SKM-1 treated with dmso at 0.1 percent for 144 hours (cell line): ENCODE measurements around the gene ARID4B.
"Not testable (repeated sequence)": the region's sequence is repeated elsewhere in the genome, so short reads cannot be mapped to it uniquely, and the experiment has no call there.

Experiments used
- DNase-seq: peaks from one replicate; lab custom pipeline; 2025; ENCODE audit not compliant: unreplicated experiment; lab: John Stamatoyannopoulos, UW

ARID4B gene

DNA sequence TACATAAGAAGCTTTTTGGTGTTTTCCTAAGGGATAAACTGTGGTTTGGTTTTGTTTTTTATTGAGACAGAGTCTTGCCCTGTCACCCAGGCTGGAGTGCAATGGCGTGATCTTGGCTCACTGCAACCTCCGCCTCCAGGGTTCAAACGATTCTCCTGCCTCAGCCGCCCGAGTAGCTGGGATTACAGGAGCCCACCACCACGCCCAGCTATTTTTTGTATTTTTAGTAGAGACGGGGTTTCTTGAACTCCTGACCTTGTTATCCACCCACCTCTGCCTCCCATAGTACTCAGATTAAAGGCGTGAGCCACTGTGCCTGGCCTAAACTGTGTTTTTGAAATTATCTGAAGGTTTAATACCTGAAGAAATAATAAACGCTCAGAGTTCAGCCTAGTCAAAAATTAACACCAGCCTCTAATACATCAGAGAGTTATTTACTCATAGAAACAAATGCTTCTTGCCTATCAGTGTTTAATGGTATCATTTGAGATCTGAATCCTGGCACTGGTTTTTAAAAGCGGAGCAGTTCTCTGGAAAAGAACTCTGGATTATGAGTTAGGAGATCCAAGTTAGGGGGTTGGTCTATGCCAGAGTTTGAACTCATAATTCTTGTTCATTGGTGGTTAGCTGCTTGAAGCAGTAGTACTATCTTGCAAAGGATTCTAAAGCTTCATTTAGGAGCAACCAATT, 28.7 kb downstream of the ARID4B start:
- DNase-seq, result no peak

DNA sequence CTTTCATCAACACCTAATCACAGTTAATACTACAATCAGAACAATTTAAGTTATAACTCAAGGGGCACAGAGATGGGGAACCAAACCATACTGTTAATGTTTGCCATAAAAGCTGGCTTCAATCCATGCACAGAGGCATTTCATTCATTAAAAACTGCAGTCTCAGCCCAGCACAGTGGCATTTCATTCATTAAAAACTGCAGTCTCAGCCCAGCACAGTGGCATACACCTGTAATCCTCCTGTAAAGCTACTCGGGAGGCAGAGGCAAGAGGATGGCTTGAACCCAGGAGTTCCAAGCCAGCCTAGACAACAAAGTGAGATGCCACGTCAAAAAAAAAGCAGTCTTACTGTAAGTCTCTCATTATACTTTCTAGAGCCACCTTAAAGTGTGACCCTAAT, 29.2 kb downstream of the ARID4B start:
- DNase-seq, result no peak

DNA sequence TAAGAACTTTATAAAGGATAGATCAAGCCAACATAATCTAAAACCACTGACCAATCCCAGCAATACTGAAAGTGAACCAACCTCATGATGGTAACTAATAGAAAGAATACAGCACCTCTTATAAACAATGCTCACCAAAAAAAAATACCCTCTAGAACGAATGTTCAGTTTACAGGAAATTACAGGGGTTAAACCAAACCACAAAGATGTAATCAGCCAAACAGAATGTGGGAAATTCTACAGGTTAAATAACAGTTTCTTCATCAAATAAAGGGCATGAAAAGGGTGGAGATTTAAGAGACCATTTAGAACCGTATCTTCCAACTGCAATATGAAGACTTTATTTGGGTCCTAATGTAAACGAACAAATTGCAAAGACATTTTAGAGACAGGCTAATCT, 30.4 kb downstream of the ARID4B start:
- no peak for DNase-seq

DNA sequence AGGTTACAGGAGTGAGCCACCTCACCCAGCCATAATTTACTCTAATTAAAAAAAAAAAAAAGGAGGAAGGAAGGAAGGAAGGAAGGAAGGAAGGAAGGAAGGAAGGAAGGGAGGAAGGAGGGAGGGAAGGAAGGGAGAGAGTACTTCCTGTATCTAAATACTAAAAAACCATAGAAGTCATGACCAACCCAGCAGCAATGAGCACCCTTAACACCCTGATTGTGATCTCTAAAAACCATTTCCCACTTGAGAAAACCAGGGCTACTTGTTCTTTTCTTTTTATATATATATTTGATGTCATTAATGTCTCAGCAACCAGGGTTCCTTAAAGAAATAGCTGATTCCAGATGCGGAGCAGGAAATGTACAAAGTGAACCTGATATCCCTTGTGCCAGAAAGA, 31.2 kb downstream of the ARID4B start:
- DNase-seq, result no peak

DNA sequence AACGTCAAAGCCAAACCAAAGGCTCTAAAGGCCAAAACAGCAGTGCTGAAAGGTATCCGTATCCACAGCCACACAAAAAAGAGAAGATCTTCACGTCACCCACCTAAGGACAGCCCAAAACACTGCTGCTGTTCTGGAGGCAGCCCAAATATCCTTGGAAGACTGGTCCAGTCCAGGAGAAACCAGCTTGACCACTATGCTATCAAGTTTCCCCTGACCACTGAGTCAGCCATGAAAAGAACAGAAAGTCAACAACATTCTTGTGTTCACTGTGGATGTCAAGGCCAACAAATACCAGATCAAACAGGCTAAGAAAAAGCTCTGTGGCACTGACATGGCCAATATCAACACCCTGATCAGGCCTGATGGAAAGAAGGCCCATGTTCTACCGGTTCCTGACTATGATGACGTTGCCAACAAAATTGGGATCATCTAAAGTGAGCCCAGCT, 32.1 kb downstream of the ARID4B start:
- DNase-seq, result no peak

DNA sequence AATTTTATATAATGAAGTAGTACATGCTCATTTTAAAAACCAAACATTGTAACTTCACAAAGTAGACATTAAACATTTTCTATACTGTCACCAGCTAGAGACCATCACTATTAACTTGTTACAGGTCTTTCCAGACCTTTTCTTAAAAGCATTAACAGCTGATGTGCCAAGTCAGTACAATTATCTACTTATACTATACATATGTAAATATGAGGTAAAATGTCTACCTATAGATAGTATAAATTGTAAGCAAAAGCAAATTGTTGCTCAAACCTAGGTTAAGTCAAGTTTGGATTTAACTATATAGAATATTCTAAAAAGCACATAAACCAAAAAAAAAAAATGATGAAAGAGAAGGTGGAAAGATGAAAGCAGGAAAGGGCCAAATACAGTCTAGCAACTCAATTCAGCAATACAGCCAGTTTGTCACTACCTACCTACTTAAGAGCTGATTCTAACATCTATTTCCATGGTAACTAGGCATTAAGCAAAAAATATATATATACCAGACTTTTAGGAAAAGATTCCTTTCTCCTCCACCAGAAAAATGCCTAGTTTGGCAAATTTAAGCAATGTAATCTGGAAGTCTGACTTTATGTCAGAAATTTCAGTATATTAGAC, 34.5 kb downstream of the ARID4B start:
- DNase-seq, result no peak

DNA sequence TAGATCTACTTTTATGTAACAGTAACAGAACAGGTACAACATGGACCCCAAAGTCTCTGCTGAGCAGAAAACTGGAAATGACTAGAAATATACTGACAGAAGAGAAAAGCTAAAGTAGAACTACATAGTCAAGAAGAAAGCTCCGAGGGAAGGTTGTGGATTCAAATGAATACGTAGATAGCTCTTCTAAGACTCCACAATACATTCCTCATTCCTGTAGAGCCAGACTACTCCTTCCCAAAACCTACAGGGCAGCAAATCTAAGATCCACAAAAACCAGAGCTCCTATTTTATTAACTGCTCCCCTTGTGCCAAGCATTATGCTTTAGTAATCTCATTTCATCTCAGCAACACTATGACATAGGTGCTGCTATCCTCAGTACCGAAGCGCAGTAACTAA, 35.2 kb downstream of the ARID4B start:
- DNase-seq, result no peak

DNA sequence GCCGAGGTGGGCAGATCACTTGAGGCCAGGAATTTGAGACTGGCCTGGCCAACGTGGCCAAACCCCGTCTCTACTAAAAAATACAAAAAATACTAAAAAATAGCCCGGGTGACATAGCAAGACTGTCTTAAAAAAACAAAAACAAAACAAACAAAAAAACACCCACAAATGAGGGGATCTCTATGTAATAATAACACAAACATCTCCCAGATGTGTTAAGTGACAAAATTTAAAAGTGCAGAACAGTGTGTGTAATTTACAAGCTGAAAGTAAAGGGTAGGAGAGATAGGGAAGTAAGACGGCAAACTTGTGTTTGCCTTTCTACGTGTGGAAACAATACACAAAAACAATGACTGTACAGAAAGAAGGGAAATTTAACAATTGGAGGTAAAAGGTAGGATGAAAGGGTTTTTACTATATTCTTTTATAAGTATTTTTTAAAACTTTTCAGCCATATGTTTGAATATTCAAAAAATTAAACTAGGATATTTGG, 36.3 kb downstream of the ARID4B start:
- DNase-seq, result no peak

DNA sequence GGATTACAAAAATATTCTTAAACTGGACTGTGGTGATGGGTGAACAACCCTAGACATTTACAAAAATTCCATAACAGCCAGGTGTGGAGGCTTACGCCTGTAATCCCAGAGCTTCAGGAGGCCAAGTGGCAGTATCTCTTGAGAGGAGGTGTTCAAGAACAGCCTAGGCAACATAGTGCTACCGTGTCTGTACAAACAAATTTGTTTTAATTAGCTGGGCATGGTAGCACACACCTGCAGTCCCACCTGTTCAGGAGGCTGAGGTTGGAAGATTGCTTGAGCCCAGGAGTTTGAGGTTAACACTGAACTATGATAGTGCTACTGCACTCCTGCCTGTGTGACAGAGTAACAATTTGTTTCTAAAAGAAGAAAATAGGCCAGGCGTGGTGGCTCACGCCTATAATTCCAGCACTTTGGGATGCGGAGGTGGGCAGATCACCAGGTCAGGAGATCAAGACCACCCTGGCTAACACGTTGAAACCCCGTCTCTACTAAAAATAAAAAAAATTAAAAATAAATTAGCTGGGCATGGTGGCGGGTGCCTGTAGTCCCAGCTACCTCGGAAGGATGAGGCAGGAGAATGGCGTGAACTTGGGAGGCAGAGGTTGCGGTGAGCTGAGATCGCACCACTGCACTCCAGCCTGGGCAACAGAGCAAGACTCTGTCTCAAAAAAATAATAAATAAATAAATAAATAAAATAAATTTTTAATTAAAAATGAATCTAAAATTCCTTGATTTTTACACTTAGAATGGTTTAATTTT, 37.1 kb downstream of the ARID4B start:
- no peak for DNase-seq

DNA sequence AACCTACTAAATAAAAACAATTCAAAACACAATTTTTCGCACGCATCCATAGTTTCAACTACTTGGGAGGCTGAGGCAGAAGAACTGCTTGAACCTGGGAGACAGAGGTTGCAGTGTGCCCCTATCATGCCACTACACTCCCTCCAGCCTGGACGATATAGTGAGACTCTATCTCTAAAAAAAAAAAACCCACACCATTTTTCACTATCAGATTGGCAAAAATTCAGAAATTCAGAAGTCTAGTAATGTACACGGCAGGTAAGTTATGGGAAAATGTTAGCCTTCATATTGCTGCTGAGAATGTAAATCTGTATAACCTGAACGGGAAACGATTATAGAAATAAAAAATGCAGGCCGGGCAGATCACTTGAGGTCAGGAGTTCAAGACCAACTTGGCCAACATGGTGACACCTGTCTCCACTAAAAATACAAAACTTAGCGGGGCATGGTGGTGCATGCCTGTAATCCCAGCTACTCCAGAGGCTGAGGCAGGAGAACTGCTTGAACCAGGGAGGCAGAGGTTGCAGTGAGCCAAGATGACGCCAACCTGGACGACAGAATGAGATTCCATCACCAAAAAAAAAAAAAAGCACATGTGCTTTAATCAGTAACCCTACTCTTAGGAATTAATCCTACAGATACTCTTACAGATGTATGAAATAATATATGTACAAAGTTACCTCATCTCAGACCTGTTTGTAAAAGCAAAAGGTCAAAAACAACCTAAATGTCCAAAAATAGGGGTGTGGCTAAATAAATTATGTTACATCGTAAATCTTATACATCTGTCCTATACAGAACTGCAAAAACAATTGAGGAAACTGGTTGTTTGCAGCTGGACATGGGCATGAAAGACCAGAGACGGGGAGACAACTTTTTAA, 37.9 kb downstream of the ARID4B start:
- DNase-seq, result no peak

DNA sequence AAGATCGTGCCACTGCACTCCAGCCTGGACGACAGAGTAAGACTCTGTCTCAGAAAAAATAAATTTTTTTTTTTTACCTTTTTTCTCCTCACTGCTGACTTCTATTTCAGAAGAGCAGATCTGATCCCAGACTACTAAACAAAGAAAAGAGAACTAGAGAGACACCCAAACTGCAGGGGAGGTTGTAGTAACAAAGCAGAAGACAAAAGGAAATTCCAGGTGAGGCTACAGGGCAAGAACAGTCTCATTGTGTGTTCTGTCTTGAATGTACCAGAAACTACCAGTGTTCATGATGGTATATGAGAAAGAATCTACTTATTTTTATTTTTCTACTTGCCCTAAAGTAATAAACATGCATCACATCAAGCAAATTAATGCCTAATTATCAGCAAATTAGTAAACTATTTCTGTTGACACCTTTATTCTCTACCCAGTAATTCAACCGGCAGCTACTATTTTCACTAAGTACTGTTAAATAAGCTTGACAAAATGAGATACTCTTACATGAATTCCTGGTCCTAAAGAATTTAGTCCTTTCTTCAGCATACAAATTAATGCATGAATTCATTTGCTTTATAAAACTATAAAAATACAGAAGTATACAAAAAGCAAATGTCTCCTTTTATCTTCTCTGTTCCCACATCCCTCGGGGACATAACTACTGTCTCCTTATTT, 40.6 kb downstream of the ARID4B start:
- DNase-seq, result no peak

DNA sequence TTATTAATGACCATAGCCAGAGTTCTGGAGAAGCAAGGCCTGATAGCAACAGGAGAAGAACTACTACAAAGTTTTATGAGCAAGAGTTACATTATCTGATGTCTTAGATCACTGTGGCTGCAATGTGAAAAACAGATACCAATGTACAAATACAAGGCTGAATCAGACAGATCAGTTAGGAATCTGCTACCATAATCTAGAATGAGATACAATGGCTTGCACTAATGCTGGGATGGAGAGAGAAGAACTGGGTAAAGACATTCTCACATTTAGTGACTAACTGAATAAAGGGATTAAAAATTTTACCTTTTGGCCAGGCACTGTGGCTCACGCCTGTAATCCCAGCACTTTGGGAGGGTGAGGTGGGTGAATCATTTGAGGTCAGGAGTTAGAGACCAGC, 41.3 kb downstream of the ARID4B start:
- no peak for DNase-seq

DNA sequence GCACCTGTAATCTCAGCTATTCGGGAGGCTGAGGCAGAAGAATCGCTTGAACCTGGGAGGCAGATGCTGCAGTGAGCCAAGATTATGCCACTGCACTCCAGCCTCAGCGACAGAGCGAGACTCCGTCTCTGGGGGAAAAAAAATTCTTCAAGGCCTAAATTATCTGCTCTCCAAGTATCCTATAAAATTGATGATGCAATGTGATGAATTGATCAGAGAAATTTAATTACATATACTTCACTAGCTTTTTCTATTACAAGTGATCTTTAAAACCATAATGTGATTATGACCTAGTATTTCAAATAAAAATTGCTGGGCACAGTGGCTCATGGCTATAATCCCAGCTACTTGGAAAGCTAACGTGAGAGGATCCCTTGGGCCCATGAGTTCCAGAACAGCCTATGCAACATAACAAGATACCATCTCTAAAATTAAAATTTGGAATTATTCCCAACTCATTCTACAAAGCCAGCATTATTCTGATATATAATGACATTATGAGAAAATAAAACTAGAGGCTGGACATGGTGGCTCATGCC, 43.7 kb downstream of the ARID4B start:
- no peak for DNase-seq

DNA sequence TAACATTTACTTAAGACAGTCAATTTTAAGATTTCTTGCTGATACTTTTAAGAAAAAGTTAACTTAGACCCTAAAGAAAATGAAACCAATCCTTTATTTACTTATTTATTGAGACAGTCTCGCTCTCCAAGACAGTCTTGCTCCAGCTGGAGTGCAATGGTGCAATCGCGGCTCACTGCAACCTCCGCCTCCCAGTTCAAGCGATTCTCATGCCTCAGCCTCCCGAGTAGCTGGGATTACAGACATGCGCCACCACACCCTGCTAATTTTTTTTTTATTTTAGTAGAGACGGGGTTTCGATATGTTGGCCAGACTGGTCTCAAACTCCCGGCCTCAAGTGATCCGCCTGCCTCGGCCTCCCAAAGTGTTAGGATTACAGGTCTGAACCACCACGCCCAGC, 44.3 kb downstream of the ARID4B start:
- DNase-seq, result not testable (repeated sequence)

DNA sequence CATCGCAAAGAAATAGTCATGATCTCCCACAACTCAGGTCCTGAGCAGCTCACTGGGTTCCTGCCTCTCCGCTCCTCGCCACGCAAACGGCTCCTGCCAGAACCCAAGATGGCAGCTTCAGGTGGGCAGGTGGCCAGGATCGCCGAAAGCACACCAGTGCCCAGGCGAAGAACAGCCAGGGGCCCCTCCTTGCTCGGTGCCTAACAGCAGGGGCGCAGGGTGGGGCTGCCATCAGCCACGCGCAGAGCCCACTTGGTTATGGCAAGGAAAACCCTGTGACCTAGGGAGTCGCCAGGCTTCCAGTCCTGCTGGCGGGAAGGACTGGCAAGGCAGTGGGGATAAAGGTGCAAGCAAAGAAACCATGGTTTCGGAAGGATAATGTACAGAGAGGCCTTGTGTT, 47.5 kb downstream of the ARID4B start:
- no peak for DNase-seq

DNA sequence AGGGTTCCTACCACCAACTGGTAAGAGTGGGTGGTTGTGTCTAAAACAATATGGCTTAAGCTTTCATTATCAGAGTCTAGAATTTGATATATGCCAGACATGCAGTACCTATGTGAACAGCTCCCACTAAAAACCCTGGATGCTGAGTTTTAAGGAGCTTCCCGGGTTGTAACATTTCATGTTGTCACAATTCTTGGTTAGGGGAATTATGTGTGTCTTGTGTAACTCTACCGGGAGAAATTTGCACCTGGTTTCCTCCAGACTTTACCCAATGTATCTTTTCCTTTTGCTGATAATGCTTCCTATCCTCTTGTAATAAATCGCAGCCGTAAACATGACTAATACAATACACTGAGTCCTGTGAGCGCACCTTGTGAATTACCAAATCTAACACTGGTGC, 48.3 kb downstream of the ARID4B start:
- DNase-seq, result no peak

DNA sequence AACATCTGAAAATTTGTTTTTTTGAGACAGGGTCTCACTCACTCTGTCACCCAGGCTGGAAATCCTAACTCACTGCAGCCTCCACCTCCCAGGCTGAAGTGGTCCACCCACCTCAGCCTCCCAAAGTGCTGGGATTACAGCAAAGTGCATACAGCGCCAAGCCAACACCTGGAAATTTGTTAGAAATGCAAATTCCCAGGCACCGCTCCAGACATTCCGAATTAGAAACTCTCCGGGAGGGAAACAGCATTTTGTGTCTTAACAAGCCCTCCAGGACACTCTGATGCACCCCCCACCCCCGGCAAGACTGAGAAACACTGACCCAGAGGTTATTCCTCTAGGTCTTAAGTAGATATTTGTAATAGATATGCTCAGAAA, 49.1 kb downstream of the ARID4B start:
- no peak for DNase-seq

DNA sequence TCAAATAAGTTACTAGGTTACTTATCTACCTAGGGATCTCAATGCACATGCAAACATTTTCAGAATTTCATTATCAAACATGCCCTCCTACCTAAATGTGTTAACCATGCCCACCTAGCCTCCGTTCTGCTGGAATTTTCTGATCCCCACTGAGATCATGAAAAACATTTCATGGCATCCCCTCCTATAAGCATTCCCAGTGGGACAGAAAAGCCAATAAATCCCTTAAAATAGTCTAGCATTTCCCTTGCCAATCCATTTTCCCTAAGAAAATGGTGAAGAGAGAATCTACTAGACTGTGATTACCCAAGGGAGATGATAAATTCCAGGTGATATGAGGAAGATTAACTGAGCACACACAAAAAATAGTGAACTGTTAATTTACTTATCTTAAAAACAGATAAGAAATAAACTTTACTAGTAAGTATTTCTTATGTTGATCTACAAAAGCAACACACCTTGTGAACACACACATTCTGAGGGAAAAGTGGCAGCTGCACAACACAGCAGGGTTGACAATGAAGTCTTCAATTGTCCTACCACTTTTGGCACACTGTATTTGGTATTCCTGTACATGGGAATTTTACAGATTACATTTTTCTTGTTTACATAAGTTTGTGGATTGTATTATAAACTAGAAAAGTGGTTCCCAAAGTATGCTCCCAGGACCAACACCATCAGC, 49.6 kb downstream of the ARID4B start:
- DNase-seq, result no peak

DNA sequence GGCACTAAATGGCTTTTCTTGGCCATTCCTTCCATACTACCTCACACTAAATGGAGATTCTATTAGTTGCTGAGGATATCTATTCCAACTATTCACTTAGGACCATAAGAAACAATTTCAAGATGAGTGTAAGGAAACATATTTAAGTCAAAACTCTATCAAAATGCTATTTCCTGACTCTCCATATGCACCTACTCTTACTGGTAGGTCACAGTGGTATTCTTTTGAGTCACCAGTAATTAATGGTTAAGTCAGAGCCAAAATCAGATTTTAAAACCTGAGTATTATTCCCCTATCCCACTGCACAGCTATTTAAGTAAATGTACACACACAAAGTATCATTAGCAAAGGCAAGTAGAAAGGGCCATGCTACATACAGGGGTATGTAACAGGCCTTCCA, 50.3 kb downstream of the ARID4B start:
- DNase-seq, result no peak

DNA sequence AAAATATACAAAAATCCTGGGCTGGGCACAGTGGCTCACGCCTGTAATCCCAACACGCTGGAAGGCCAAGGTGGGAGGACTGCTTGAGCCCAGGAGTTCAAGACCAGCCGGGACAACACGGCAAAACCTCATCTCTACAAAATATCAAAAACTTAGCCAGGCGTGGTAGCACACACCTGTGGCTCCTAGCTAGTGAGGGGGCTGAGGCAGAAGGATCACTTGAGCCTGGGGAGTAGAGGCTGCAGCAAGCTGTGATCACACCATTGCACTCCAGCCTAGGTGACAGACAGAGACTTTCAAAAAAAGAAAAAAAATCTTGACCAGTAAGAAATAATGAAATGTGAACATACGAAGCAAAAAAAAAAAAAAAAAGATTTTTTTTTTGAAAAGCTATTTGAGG, 52.1 kb downstream of the ARID4B start:
- DNase-seq, result no peak
